GM13976 (cell line): ENCODE data around the gene RMI2.

Experiments used
- DNase-seq: peaks from one replicate; pipeline ENCODE4 v3.0.0; 2012; ENCODE audit warnings: low spot score
- CTCF ChIP-seq: IDR thresholded peaks from 2 replicates; pipeline ENCODE4 v1.5.1; 2012; ENCODE audit warnings: borderline replicate concordance, mild to moderate bottlenecking; ENCODE audit not compliant: insufficient read depth; ENCODE audit errors: extremely low read depth, missing control alignments, control extremely low read depth
- in situ Hi-C: fragments of 300-500 bp; cut with MboI; formaldehyde crosslinking; loops from one replicate; pipeline ENCODE4 v1.12.0; 2022; ENCODE audit warnings: low sequenced_read_pairs, mixed read lengths, inconsistent platforms; ENCODE audit not compliant: unreplicated experiment

RMI2 gene

GRCh38 chr16:11299865-11300559, 45.2 kb upstream of the RMI2 start:
- DNase-seq = no peak
- in situ Hi-C loops = no loop called here
- no peak for TF ChIP-seq CTCF

GRCh38 chr16:11300560-11300892, 44.7 kb upstream of the RMI2 start:
- TF ChIP-seq CTCF = no peak
- DNase-seq = no peak
- in situ Hi-C loops = no loop called here

- in situ Hi-C loops = no loop called here
- DNase-seq = no peak
Observed at GRCh38 chr16:11301645-11302501, 43.4 kb upstream of the RMI2 start.

GRCh38 chr16:11302977-11303376, 42.3 kb upstream of the RMI2 start:
- in situ Hi-C loops = no loop called here
- no peak for TF ChIP-seq CTCF
- DNase-seq = no peak

More at GRCh38 chr16:11301645-11302501, 43.4 kb upstream of the RMI2 start:
- TF ChIP-seq CTCF = no peak

GRCh38 chr16:11303405-11304138, 41.7 kb upstream of the RMI2 start:
- in situ Hi-C loops = no loop called here
- no peak for TF ChIP-seq CTCF
- DNase-seq = no peak

GRCh38 chr16:11306381-11306780, 38.9 kb upstream of the RMI2 start:
- no peak for TF ChIP-seq CTCF
- in situ Hi-C loops = no loop called here
- DNase-seq = no peak
